PC-9 (cell line): ENCODE measurements around the gene SNCB. TPM values are rescaled to one million over a fixed set of nuclear protein-coding genes. Genes with fewer than 3 reads are reported as not detected.
A peak's percentile ranks its signal among the peaks of the same experiment; 100 is the strongest.

Experiments
- BruUV-seq: library from RNA; stranded (reverse); fragments of 400-500 nt; replicated peaks from 2 replicates; lab custom pipeline; 2021; lab: Mats Ljungman, UMichigan
- CTCF ChIA-PET: fragments of 300-600 bp; sonication (Branson Sonifier 250); formaldehyde crosslinking; loops from one replicate; lab custom pipeline; 2022; ENCODE audit warnings: antibody characterized with exemption; lab: Charles Lee
- POLR2A ChIA-PET: fragments of 300-600 bp; sonication (Branson Sonifier 250); formaldehyde crosslinking; loops from one replicate; lab custom pipeline; 2022; ENCODE audit warnings: antibody characterized with exemption; ENCODE audit not compliant: unreplicated experiment; lab: Charles Lee
- DNase-seq, 2 experiments: peaks; one replicate each; pipeline versions ENCODE4 v3.0.0 to v3.0.0-alpha.2; 2015 to 2022; ENCODE audit warnings: mixed read lengths in 1 of 2
- H2AFZ ChIP-seq: fragments of 200-600 bp; sonication (generic); 2 replicates; pipeline ENCODE4 v1.8.1; 2017; ENCODE audit warnings: antibody characterized with exemption
- H3F3A ChIP-seq: fragments of 200-600 bp; sonication (generic); 2 replicates; pipeline ENCODE4 v1.8.1; 2017; ENCODE audit warnings: antibody characterized with exemption, mild to moderate bottlenecking, low read depth; ENCODE audit not compliant: insufficient read depth
- H3K27ac ChIP-seq: fragments of 200-600 bp; sonication (generic); 2 replicates; pipeline ENCODE4 v1.6.1; 2016; ENCODE audit warnings: mixed run types
- H3K27me3 ChIP-seq: fragments of 200-600 bp; sonication (generic); 2 replicates; pipeline ENCODE4 v1.6.1; 2016; ENCODE audit warnings: low read depth, mixed run types; ENCODE audit not compliant: insufficient read depth
- H3K36me3 ChIP-seq: fragments of 200-600 bp; sonication (generic); 2 replicates; pipeline ENCODE4 v1.6.1; 2016; ENCODE audit warnings: low read depth, mixed run types
- H3K4me1 ChIP-seq: fragments of 200-600 bp; sonication (generic); replicated peaks from 2 replicates; pipeline ENCODE4 v1.6.1; 2016; ENCODE audit warnings: mixed run types; ENCODE audit not compliant: insufficient read depth
- H3K4me2 ChIP-seq: fragments of 200-600 bp; sonication (generic); 2 replicates; pipeline ENCODE4 v1.6.1; 2017; ENCODE audit warnings: mixed run types
- H3K4me3 ChIP-seq: fragments of 200-600 bp; sonication (generic); 2 replicates; pipeline ENCODE4 v1.6.1; 2016; ENCODE audit warnings: mixed run types
- H3K79me2 ChIP-seq: fragments of 200-600 bp; sonication (generic); 2 replicates; pipeline ENCODE4 v1.6.1; 2017; ENCODE audit warnings: low read depth, mixed run types
- H3K9me2 ChIP-seq: fragments of 200-600 bp; sonication (generic); 2 replicates; pipeline ENCODE4 v1.8.1; 2017; ENCODE audit warnings: mild to moderate bottlenecking; ENCODE audit not compliant: insufficient read depth
- H3K9me3 ChIP-seq: fragments of 200-600 bp; sonication (generic); 2 replicates; pipeline ENCODE4 v1.8.1; 2016; ENCODE audit warnings: low read depth; ENCODE audit not compliant: insufficient read depth
- H4K20me1 ChIP-seq: fragments of 200-600 bp; sonication (generic); 2 replicates; pipeline ENCODE4 v1.8.1; 2017; ENCODE audit not compliant: insufficient read depth
- CTCF ChIP-seq: fragments of 200-600 bp; sonication (generic); conservative IDR thresholded peaks from 2 replicates; pipeline ENCODE4 v1.6.1; 2017; ENCODE audit warnings: mixed run types, antibody characterized with exemption, mild to moderate bottlenecking, moderate library complexity
- EZH2 ChIP-seq: fragments of 200-600 bp; sonication (generic); IDR thresholded peaks from 2 replicates; pipeline ENCODE4 v1.8.0; 2017; ENCODE audit warnings: antibody characterized with exemption, low read depth
- intact Hi-C: fragments of 100-400 bp; cut with micrococcal nuclease; formaldehyde crosslinking; loops from one replicate; pipeline ENCODE4 v1.10.0; 2022; ENCODE audit not compliant: unreplicated experiment
- total RNA-seq: library from RNA; stranded (reverse); gene quantifications from 2 replicates; pipeline ENCODE4 v1.2.3, GENCODE V29; 2021

SNCB gene
- total RNA-seq, 1 experiment from 2014 or later: not detected

GRCh38 chr5:176620333-176620981 is 9.9 kb downstream of the SNCB start:
- Histone ChIP-seq H3K27me3 (peaks cover 16% of the 10 kb centered on the region; the same call in 1 of the 2 replicates), H3K9me2 (no peaks in the 10 kb centered on the region), H3K9me3 (no peaks in the 10 kb centered on the region), H3K27ac (no peak overlapping the region), H3K4me1 (peaks cover 2% of the 10 kb centered on the region; the same call in 1 of the 2 replicates), H4K20me1 (no peaks in the 10 kb centered on the region), H3K79me2 (no peaks in the 10 kb centered on the region), H3K4me3 (no peak overlapping the region), H3F3A (no peaks in the 10 kb centered on the region), H3K36me3 (no peaks in the 10 kb centered on the region), H3K4me2 (no peak overlapping the region), H2AFZ (no peak overlapping the region)
- BruUV-seq: no TSS peak
- intact Hi-C loops: no loop called here
- CTCF ChIA-PET: no interaction called here
- no peak for DNase-seq
- TF ChIP-seq EZH2 (no peak), CTCF (no peak)
- POLR2A ChIA-PET: no interaction called here

DNA sequence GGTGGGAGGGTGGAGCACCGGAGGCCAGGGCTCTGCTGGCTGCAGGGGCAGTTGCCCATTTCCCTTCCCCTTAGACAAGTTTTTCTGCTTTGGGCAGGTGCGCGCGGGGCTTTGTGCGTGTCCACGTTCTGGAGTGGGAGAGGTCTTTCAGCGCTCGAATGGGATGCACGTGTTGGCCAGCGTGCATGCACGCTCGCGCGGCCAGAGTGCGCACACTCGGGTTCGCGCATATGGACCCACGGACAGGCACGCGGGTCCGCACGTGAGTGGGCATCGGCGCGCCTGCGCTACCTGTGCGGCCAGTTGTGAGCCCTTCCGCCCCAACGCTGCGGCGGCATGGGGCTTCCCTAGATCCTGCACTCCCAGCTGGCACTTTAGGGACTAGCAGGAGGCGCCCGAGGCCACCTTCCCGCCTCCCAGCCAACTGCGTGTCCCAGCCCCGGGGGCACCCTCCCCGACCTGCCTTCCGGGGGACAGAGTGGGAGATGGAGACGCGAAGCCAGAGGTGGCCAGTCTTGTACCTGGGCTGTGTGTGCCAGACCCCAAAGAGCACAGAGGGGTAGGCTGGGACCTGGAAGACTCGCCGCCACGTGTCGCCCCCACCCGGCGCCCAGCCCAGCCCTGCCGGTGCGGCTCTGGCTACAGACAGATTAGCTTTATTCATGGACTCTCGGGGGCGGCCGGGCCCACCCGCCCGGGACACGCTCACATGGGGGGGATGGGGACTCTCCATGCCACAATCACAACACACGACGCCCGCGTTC is 10.6 kb downstream of the SNCB start:
- Histone ChIP-seq H2AFZ (no peak overlapping the region), H3K4me2 (no peak overlapping the region), H3K9me3 (no peaks in the 10 kb centered on the region), H4K20me1 (no peaks in the 10 kb centered on the region), H3K9me2 (no peaks in the 10 kb centered on the region), H3K4me1 (peaks cover 9% of the 10 kb centered on the region; the same call in 1 of the 2 replicates), H3K36me3 (no peaks in the 10 kb centered on the region), H3K27me3 (peaks cover 16% of the 10 kb centered on the region; the same call in 1 of the 2 replicates), H3K79me2 (no peaks in the 10 kb centered on the region), H3K27ac (no peak overlapping the region), H3K4me3 (no peak overlapping the region), H3F3A (no peaks in the 10 kb centered on the region)
- BruUV-seq: no TSS peak
- intact Hi-C loops: no loop called here
- POLR2A ChIA-PET: no interaction called here
- CTCF ChIA-PET: no interaction called here
- DNase-seq: no peak
- no peak for TF ChIP-seq EZH2
- TF ChIP-seq CTCF: no peak

- DNase-seq: peak in 1 of 2 experiments; percentile 54
- H3K36me3 ChIP-seq: no peaks in the 10 kb centered on the region
- H3K9me2 ChIP-seq: no peaks in the 10 kb centered on the region
- intact Hi-C loops: no loop called here
- H3K4me3 ChIP-seq: no peak overlapping the region
- ChIA-PET POLR2A (no interaction called here), CTCF (no interaction called here)
- H3K9me3 ChIP-seq: no peaks in the 10 kb centered on the region
- peaks cover 12% of the 10 kb centered on the region; the same call in 1 of the 2 replicates for H3K4me1 ChIP-seq
- no peaks in the 10 kb centered on the region for H3F3A ChIP-seq
- no peak overlapping the region for H3K4me2 ChIP-seq
- no peaks in the 10 kb centered on the region for H4K20me1 ChIP-seq
- no TSS peak for BruUV-seq
- H3K27me3 ChIP-seq: peaks cover 16% of the 10 kb centered on the region; the same call in 1 of the 2 replicates
- TF ChIP-seq CTCF: no peak
- TF ChIP-seq EZH2: no peak
- no peak overlapping the region for H2AFZ ChIP-seq
- no peak overlapping the region for H3K27ac ChIP-seq
- no peaks in the 10 kb centered on the region for H3K79me2 ChIP-seq
Measured at GRCh38 chr5:176619203-176619568, 11.1 kb downstream of the SNCB start.
